ENCODE measurements around the gene TMEM175. TPM values are rescaled to one million over a fixed set of nuclear protein-coding genes. Genes with fewer than 3 reads are reported as not detected.
A peak's percentile ranks its signal among the peaks of the same experiment; 100 is the strongest.

Gene TMEM175
- total and polyA plus RNA-seq, 9 of the 15 experiments (the other 6 are each of a cell fraction or from before 2014, with no cell fraction given): 0.13 to 30.9 (median 9.4) TPM

GRCh38 chr4:986879-987623 lies 54.8 kb downstream of the TMEM175 start, which contains the start of gene IDUA (continued):
- peak; percentile 23; the same call in 1 of the 2 replicates for TF ChIP-seq ZBTB2 (IDR thresholded peaks at IDR 0.05)
- TF ChIP-seq, protein P1, sequence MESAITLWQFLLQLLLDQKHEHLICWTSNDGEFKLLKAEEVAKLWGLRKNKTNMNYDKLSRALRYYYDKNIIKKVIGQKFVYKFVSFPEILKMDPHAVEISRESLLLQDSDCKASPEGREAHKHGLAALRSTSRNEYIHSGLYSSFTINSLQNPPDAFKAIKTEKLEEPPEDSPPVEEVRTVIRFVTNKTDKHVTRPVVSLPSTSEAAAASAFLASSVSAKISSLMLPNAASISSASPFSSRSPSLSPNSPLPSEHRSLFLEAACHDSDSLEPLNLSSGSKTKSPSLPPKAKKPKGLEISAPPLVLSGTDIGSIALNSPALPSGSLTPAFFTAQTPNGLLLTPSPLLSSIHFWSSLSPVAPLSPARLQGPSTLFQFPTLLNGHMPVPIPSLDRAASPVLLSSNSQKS (CRISPR knock-in tag; IDR thresholded peaks at IDR 0.05): no peak
- TF ChIP-seq, protein P2, sequence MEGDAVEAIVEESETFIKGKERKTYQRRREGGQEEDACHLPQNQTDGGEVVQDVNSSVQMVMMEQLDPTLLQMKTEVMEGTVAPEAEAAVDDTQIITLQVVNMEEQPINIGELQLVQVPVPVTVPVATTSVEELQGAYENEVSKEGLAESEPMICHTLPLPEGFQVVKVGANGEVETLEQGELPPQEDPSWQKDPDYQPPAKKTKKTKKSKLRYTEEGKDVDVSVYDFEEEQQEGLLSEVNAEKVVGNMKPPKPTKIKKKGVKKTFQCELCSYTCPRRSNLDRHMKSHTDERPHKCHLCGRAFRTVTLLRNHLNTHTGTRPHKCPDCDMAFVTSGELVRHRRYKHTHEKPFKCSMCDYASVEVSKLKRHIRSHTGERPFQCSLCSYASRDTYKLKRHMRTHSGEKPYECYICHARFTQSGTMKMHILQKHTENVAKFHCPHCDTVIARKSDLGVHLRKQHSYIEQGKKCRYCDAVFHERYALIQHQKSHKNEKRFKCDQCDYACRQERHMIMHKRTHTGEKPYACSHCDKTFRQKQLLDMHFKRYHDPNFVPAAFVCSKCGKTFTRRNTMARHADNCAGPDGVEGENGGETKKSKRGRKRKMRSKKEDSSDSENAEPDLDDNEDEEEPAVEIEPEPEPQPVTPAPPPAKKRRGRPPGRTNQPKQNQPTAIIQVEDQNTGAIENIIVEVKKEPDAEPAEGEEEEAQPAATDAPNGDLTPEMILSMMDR (IDR thresholded peaks at IDR 0.05 in 2 of 3, conservative IDR thresholded peaks at IDR 0.05 in 1 of 3; ENCODE audit: insufficient read depth in 2 of 3, low read depth in 1 of 3, low read length in 3 of 3): peak; percentile 65 to 90 (median 83)
- TF ChIP-seq NR2C1 (IDR thresholded peaks at IDR 0.05): no peak; the same call in 1 of the 2 replicates
- TF ChIP-seq NR2C1 (tag; IDR thresholded peaks at IDR 0.05): no peak
- TF ChIP-seq AFF4 (CRISPR knock-in tag; IDR thresholded peaks at IDR 0.05): 0 out of 2 replicates have a peak, but pooled peaks have one; percentile 58
- no peak for TF ChIP-seq ZNF436 (CRISPR knock-in tag; IDR thresholded peaks at IDR 0.05)
- no peak for TF ChIP-seq BDP1 (IDR thresholded peaks at IDR 0.05; ENCODE audit: insufficient read depth, insufficient read length)
- TF ChIP-seq FOXM1 (IDR thresholded peaks at IDR 0.05; ENCODE audit: low read depth): no peak
- TF ChIP-seq FOXM1 (CRISPR knock-in tag; IDR thresholded peaks at IDR 0.05; ENCODE audit: low read depth): 0 out of 2 replicates have a peak, but pooled peaks have one; percentile 45
- peak; percentile 14 for TF ChIP-seq TBP (optimal IDR thresholded peaks at IDR 0.05; ENCODE audit: low read depth, low read length)
- TF ChIP-seq OTX1 (CRISPR knock-in tag; IDR thresholded peaks at IDR 0.05): no peak
- TF ChIP-seq, protein P3, sequence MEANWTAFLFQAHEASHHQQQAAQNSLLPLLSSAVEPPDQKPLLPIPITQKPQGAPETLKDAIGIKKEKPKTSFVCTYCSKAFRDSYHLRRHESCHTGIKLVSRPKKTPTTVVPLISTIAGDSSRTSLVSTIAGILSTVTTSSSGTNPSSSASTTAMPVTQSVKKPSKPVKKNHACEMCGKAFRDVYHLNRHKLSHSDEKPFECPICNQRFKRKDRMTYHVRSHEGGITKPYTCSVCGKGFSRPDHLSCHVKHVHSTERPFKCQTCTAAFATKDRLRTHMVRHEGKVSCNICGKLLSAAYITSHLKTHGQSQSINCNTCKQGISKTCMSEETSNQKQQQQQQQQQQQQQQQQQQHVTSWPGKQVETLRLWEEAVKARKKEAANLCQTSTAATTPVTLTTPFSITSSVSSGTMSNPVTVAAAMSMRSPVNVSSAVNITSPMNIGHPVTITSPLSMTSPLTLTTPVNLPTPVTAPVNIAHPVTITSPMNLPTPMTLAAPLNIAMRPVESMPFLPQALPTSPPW (CRISPR knock-in tag; IDR thresholded peaks at IDR 0.05): peak; percentile 85
- TF ChIP-seq SRSF1 (IDR thresholded peaks at IDR 0.05; ENCODE audit: low read depth, low read length): no peak
- 0 out of 2 replicates have a peak, but pooled peaks have one; percentile 57 for TF ChIP-seq DMBX1 (CRISPR knock-in tag; IDR thresholded peaks at IDR 0.05; ENCODE audit: borderline replicate concordance)
- no peak for TF ChIP-seq SAFB2 (IDR thresholded peaks at IDR 0.05; ENCODE audit: borderline replicate concordance, low read depth, low read length, severe bottlenecking)

All from K562 (cell line).